ENCODE data around the gene CEACAM7. TPM values are rescaled to one million over a fixed set of nuclear protein-coding genes. Genes with fewer than 3 reads are reported as not detected.

Gene CEACAM7

Small RNA genes lying within 50 kb of the gene (small RNA-seq; reads per million reads assigned to genes)
- gene AC243960.4 (ENCODE audit: low read depth): not detected

Data from mesenchymal stem cell (in vitro differentiated cells and primary cell).